ENCODE results near the gene GORASP2. TPM values are rescaled to one million over a fixed set of nuclear protein-coding genes. Genes with fewer than 3 reads are reported as not detected.

GORASP2 gene
- total RNA-seq, 1 experiment from 2014 or later, result 97.7 TPM

GRCh38 chr2:170930131-170930990 is 1.3 kb downstream of the GORASP2 start:
- Histone ChIP-seq H3K56ac (ENCODE audit: insufficient read length, low read depth, low read length) (no peak overlapping the region), H3K27ac (ENCODE audit: insufficient read length, low read depth, low read length) (no peak overlapping the region), H3K27me3 (ENCODE audit: insufficient read depth, low read length) (no peaks in the 10 kb centered on the region), H3K23me2 (ENCODE audit: insufficient read length, low read depth, low read length, poor library complexity, severe bottlenecking) (peaks cover 10% of the 10 kb centered on the region), H3K18ac (ENCODE audit: insufficient read length, low read depth, low read length) (no peak overlapping the region), H2BK20ac (ENCODE audit: low read depth, low read length, poor library complexity, severe bottlenecking) (no peak overlapping the region), H3K4me1 (ENCODE audit: insufficient read depth, low read length) (peaks cover 4% of the 10 kb centered on the region; the same call in 1 of the 2 replicates), H2AK5ac (ENCODE audit: insufficient read length, low read length) (no peak overlapping the region), H3K4ac (ENCODE audit: low read depth, low read length) (no peak overlapping the region), H3K4me2 (ENCODE audit: insufficient read depth, insufficient read length, low read length) (peak overlapping the region; percentile 83), H2BK120ac (ENCODE audit: low read depth, low read length, poor library complexity, severe bottlenecking) (no peak overlapping the region), H3K23ac (ENCODE audit: insufficient read length, low read depth, low read length) (no peak overlapping the region), H3T11ph (ENCODE audit: low read length) (no peak overlapping the region), H2BK12ac (ENCODE audit: insufficient read length, low read depth, low read length) (no peak overlapping the region), H4K91ac (ENCODE audit: insufficient read length, low read depth, low read length) (no peak overlapping the region), H4K20me1 (ENCODE audit: control insufficient read depth, insufficient read depth, insufficient read length) (no peaks in the 10 kb centered on the region), H3K9me3 (ENCODE audit: control insufficient read depth, low read depth, low read length) (no peaks in the 10 kb centered on the region), H3K14ac (ENCODE audit: insufficient read depth, low read length) (no peak overlapping the region), H2BK5ac (ENCODE audit: insufficient read length, low read length) (no peak overlapping the region), H4K5ac (ENCODE audit: insufficient read length, low read depth, low read length) (peak overlapping the region; percentile 37), H3K79me1 (ENCODE audit: insufficient read depth, low read depth, low read length, poor library complexity, severe bottlenecking) (no peaks in the 10 kb centered on the region), H4K8ac (replicated peaks; ENCODE audit: insufficient read length, low read depth, low read length) (no peak overlapping the region), H3K9ac (ENCODE audit: extremely low read depth, insufficient read length, low read length) (peak overlapping the region; percentile 95), H3K79me2 (ENCODE audit: insufficient read depth, low read length) (peaks cover 29% of the 10 kb centered on the region; the same call in 1 of the 2 replicates), H2AFZ (ENCODE audit: low read length) (no peak overlapping the region), H2BK15ac (ENCODE audit: low read depth, low read length) (no peak overlapping the region)
- Mint-ChIP-seq H3K4me1 (peaks cover 25 to 31% of the 10 kb centered on the region in 2 experiments), H3K4me3 (peak overlapping the region; percentile 82 to 88), H3K27ac (peak overlapping the region; percentile 82 to 95 (median 91)), H3K27me3 (ENCODE audit: low read depth) (no peaks in the 10 kb centered on the region), H3K36me3 (ENCODE audit: insufficient read depth in 1 of 3, low read depth in 3 of 3) (peaks cover 0 to 15% (median 9%) of the 10 kb centered on the region in 3 experiments; a peak in 6 of 7 replicates), H3K9me3 (peaks cover 5 to 8% of the 10 kb centered on the region in 2 experiments; a peak in 4 of 5 replicates)
- no peak for TF ChIP-seq CTCF (conservative IDR thresholded peaks at IDR 0.05)
- WGBS (ENCODE audit: extremely low coverage, insufficient read length, low lambda C conversion rate), result no CpG with 5 or more reads among the region's 15 CpGs
- DNase-seq, result no peak

All from H9 (cell line).